ENCODE data around the gene MAP2K5.

DNA sequence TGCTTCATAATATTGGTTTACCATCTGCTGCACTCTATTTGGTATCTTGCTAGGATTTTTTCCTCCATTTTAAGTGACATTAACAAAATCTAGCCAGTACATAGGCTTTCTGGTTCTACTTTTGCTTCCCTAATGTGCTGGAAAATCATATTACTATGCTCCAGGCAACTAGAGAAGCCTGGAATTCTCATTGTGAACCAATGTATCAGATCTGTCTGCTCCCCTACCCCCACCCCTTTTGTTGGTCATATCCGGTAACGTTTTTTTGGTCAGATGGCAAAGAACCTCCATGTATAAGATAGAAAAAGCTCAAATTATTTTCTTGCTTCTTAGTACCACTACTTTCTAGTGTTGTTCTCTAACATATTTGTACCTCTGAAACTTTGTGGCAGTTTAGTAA, 17.1 kb downstream of the MAP2K5 start:
- TF ChIP-seq, protein P1, sequence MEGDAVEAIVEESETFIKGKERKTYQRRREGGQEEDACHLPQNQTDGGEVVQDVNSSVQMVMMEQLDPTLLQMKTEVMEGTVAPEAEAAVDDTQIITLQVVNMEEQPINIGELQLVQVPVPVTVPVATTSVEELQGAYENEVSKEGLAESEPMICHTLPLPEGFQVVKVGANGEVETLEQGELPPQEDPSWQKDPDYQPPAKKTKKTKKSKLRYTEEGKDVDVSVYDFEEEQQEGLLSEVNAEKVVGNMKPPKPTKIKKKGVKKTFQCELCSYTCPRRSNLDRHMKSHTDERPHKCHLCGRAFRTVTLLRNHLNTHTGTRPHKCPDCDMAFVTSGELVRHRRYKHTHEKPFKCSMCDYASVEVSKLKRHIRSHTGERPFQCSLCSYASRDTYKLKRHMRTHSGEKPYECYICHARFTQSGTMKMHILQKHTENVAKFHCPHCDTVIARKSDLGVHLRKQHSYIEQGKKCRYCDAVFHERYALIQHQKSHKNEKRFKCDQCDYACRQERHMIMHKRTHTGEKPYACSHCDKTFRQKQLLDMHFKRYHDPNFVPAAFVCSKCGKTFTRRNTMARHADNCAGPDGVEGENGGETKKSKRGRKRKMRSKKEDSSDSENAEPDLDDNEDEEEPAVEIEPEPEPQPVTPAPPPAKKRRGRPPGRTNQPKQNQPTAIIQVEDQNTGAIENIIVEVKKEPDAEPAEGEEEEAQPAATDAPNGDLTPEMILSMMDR (IDR thresholded peaks at IDR 0.05) = no peak
- no peak for TF ChIP-seq POLR2A (IDR thresholded peaks at IDR 0.05)

All from uterus (tissue), 2 donors.